UCSD-AML1 (cell line): ENCODE data around the gene MINAR1.

Experiments
- DNase-seq: peaks from one replicate; lab custom pipeline; 2025; ENCODE audit not compliant: unreplicated experiment; lab: John Stamatoyannopoulos, UW

The MINAR1 gene

DNA sequence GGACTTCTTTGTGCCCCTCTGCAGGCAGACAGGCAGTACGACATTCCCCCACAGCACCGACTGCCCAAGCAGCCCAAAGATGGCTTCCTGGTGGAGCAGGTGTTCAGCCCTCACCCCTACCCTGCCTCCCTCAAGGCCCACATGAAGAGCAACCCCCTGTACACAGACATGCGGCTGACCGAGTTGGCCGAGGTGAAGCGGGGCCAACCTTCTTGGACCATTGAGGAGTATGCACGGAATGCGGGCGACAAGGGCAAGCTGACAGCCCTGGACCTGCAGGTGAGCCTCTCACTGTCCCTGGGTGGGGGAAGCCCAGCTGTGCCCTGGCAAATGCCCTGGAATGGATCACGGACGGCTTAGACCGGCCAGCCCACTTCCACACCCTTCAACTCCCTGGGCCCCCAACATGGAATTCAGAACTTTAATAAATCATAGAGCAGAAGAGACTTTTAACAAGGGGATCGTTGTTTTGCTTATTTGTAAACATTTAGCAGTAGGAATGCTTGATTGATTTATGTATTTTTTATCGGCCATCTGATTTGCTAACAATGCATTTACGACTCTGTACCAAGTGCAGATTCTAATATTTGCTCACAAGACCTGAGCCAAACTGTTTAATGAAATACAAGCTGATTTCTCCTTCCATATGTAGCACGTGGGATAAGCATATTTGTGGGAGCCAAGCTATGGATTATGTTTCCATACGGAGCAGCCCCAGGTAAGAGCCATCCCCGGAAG, 31.1 kb downstream of the MINAR1 start:
- no peak for DNase-seq

DNA sequence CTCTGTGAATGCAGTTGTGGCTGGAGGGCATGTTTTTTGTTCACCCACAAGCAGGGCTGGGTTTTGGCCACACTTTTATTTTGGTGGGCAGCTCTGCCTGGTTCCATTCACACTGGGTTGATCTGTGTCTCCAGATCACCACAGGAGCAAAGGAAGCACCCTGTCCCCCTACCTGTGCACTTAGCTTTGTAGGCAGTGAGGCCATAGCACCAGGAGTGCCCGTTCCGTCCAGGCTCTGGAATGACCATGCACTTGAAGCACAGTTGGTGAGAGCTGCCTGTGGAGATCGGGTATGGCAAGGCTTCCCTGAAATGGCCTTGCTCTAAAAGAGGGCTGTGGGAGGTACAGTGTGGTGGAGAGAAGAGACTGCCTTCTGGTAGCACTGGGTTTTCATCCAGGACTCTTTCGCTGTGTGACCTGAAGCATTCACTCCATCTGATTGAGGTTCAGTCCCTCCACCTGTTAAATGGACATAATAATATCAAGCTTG, 31.7 kb downstream of the MINAR1 start:
- DNase-seq, result no peak

DNA sequence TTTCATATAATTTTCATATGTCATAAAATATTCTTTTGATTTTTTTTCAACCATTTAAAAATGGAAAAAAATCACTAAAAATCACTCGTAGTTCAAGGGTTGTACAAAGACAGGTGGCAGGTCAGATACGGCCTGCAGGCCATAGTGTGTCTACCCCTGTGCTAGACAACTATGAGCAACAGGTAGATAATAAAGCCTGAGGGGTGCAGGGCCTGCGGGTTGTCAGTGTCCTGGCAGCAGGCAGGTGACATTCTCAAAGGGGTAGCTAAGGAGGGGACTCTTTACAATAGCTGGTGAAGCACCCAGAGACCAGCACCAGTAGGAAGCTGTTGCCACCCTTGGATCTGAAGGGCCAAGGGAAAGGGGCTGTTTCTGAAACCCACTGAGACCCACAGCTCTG, 34.4 kb downstream of the MINAR1 start:
- no peak for DNase-seq

DNA sequence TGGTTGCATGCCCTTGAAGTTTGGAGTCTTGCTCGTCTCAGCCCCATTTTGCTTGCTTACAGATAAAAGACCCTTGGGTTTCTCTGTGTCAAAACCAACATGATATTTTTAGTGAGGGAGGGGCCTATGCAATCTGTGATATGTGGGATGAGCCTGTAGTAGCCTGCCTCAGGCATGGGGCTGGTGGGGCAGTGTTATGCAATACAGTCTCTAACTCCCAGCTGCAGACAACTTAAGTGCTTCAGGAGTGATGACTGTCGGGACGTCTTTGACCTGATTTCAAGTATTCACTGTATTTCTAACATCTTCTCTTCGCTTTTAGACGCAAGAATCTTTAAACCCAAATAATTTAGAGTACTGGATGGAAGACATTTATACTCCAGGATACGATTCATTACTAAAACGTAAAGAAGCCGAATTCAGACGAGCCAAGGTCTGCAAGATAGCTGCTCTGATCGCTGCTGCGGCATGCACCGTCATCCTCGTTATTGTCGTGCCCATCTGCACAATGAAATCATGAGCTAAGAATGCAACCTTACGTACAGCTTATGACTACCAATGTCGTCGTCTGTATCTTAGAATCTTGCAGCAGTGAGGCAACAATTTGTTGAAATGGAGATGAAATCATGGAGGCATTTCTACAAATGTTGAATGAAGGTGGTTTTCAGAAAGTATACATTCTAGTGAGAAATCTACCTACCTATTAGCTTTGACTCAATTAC, 35.9 kb downstream of the MINAR1 start:
- no peak for DNase-seq

DNA sequence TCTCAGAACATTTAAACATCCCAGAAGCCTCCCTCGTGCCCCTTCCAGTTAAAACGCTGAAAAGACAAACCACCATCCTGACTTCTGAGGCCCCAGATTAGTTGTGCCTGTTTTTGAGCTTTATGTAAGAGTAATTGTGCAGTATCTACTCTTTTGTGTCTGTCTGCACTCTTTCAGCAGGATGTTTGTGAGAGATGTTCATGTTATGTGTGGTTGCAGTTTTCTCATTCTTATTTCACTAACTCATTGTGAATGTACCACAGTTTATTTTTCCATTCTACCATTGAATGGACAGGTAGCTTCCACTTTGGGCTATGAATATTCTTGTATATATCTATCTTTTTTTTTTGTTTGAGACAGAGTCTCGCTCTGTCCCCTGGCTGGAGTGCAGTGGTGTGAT, 40.3 kb downstream of the MINAR1 start:
- DNase-seq, result no peak

DNA sequence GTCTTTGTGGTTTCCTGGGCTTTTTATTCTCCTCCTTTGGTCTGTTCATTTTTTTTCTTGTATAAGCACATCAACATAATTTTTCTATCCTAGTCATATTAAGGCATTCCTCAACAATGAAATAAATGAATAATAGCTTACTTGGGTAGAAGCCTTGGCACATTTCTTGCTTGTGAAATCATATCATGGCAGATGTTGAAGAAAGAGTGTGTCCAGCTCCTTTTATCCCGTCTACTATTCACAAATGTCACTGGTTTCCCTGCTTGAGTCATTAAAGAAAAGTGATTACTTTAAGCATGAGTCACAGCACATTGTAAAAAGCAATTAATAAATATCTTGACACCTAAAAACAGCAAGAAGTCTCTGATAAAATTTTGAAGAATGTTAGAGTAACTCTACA, 42.1 kb downstream of the MINAR1 start:
- DNase-seq, result no peak

DNA sequence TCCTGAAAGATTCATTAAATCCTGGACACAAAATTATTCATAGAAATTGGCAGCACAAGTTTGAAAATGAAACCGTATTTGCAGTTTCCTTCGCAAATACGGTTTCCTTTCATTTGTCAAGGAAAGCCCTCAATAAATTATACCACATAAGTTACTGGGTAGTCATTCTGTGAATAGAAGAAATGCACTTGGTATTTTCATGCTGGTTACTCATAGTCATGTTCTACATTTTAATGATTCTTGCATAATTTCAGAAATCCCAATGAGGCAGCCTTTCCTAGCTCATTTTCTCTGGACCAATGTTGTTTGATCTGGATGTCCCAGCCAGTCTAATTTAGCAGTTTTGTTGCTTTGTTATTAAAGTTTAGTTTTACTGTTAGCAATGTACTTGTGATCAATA, 43.2 kb downstream of the MINAR1 start:
- no peak for DNase-seq

DNA sequence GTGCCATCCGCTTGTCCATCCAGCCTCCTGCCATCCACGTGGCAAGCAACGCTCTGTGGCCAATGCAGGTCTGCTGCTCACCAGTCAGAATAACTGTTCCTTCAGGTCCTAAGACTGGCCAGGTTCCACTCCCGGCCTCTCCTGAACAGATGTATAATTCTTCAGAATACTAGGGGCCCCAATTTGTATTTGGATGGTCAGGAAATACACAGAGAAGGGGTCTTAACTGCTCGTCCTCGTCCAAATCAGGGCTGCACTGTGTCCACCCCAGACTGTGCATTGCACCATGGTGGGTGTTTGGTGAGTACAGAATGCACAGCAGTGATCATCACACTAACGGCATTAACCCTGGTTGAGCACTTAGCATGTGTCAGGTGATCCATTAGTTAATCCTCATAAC, 46.0 kb downstream of the MINAR1 start:
- DNase-seq, result no peak

DNA sequence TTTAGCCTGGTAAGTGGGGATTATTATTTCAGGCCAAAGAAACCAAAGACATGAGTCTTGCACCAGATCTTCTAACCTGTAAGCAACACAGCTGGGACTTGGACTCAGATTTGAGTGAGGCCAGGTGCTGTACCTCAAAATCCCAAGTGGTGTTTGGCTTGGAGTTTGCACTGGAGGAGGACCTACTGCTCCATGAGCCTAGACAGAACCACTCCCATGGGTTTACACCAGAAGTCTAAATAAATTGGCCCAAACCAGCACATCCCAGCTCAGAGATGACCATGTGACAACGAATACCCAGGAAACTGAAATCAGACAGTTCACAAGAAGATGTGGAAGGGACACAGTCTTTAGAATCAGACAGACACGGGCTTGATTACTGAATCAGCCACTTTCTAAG, 47.5 kb downstream of the MINAR1 start:
- no peak for DNase-seq

DNA sequence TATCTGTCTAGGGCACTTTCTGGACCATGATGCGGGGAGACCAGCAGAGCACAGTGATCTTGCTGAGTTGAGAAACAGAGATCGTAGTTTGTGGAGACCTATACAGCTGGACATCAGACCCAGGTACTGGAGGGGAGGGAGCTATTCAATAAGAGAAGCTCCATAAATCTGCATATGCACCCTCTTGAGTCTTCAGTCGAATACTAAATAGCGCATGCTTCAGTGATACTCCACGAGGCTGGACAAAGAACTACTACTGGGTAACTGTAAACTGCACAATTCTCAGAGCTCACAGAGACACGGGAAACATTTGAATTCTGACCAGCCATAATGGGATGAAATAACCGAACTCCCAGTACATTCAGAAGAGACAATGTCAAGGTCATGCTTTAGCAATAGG, 49.7 kb downstream of the MINAR1 start:
- DNase-seq, result no peak
